ENCODE results near the gene WHRN. TPM values are rescaled to one million over a fixed set of nuclear protein-coding genes. Genes with fewer than 3 reads are reported as not detected.

Gene WHRN
- total RNA-seq, 2 experiments from 2014 or later: 0.19 to 2.1 TPM

DNA sequence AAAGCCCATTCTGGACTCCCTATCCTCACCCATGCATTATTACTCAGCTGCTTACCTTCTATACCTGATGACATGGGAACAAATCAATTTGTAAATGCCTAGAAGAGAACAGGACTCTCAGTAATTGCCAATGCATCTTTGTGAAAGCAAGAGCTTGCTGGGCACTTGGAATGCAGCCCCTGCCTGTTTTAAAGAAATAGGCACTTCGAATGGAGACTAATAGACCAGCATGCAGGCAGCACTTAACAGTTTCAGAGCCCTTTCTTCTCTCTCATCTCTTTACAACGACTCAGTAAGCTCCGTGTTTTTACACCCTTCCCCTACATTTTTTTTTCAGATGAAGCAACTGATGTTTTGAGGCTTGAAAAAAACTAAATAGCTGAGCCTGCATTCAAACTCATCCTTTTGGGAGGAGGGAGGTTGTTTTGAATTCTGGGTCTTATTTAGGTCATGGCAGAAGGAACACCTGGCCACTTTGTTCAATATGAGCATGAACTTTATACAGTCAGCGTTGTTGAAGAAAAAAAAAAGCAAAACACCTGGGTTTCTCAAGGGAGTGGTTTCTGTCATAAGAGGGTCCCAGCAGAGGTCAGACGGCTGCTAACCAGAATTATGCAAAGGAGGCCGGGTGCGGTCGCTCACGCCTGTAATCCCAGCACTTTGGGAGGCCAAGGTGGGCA lies 34.6 kb upstream of the WHRN start:
- POLR2A ChIA-PET: interaction anchor here (0.6 to 2.3 kb wide), 15 partner anchors 10 to 114 kb away, joined by 3 to 10 read pairs (median 4); partner anchors contain the start of gene ATP6V1G1

DNA sequence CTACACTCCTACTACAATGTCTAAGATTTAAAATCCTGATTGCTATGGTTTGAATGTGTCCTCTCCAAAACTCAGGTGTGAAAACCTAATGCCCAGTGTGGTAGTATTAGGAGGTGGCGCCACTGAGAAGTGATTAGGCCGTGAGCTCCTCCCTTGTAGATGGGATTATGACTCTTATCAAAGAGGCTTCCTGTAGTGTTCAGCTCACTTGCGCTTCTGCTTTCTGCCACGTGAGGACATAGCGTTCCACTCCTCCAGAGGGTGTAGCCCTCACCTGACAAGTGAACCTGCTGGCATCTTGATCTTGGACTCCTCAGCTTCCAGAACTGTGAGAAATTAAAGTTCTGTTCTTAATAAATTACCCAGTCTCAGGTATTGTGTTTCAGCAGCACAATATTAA lies 33.0 kb upstream of the WHRN start:
- TF ChIP-seq, protein P1, sequence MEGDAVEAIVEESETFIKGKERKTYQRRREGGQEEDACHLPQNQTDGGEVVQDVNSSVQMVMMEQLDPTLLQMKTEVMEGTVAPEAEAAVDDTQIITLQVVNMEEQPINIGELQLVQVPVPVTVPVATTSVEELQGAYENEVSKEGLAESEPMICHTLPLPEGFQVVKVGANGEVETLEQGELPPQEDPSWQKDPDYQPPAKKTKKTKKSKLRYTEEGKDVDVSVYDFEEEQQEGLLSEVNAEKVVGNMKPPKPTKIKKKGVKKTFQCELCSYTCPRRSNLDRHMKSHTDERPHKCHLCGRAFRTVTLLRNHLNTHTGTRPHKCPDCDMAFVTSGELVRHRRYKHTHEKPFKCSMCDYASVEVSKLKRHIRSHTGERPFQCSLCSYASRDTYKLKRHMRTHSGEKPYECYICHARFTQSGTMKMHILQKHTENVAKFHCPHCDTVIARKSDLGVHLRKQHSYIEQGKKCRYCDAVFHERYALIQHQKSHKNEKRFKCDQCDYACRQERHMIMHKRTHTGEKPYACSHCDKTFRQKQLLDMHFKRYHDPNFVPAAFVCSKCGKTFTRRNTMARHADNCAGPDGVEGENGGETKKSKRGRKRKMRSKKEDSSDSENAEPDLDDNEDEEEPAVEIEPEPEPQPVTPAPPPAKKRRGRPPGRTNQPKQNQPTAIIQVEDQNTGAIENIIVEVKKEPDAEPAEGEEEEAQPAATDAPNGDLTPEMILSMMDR (conservative IDR thresholded peaks at IDR 0.05; ENCODE audit: low read length): peak; percentile 84
- no peak for TF ChIP-seq EZH2phosphoT487 (IDR thresholded peaks at IDR 0.05; ENCODE audit: borderline replicate concordance, low read depth, low read length)
- no peak overlapping the region for H3K4me2 ChIP-seq (ENCODE audit: low read length)
- no peaks in the 10 kb centered on the region for H3K36me3 ChIP-seq (ENCODE audit: insufficient read depth, low read length)
- no peak overlapping the region for H3K4me3 ChIP-seq (ENCODE audit: low read depth, low read length, poor library complexity, severe bottlenecking)
- BruUV-seq (replicated peaks): no TSS peak
- H3K27ac ChIP-seq (ENCODE audit: low read depth, low read length, poor library complexity, severe bottlenecking): no peak overlapping the region
- intact Hi-C loops (cut with micrococcal nuclease; ENCODE audit: unreplicated experiment): loop anchor here (1.0 to 2.0 kb wide), 4 partner anchors 29 to 133 kb away; no protein-coding TSS in a partner anchor
- no peaks in the 10 kb centered on the region for H3K9me3 ChIP-seq (ENCODE audit: low read length)
- ChIA-PET POLR2A (interaction anchor here (1.0 to 2.3 kb wide), 7 partner anchors 8 to 115 kb away, joined by 3 to 10 read pairs (median 4); partner anchors contain the start of gene ATP6V1G1), CTCF (ENCODE audit: unreplicated experiment) (interaction anchor here (0.6 to 2.9 kb wide), 10 partner anchors 9 to 132 kb away, joined by 3 to 27 read pairs (median 4); partner anchors contain the start of gene ATP6V1G1)
- H3K79me2 ChIP-seq (ENCODE audit: insufficient read depth, low read depth, low read length): no peaks in the 10 kb centered on the region
- peak overlapping the region; percentile 22; the same call in 1 of the 2 replicates for H2AFZ ChIP-seq (ENCODE audit: low read length)
- DNase-seq (ENCODE audit: low spot score): peak; percentile 84
- H3K9me2 ChIP-seq (ENCODE audit: insufficient read depth, low read length): no peaks in the 10 kb centered on the region
- H3K4me1 ChIP-seq (ENCODE audit: insufficient read depth, low read length, poor library complexity, severe bottlenecking): peaks cover 26% of the 10 kb centered on the region
- H4K20me1 ChIP-seq (ENCODE audit: insufficient read depth, low read length): no peaks in the 10 kb centered on the region

More for the DNA sequence above, 34.6 kb upstream of the WHRN start:
- no peaks in the 10 kb centered on the region for H3K79me2 ChIP-seq (ENCODE audit: insufficient read depth, low read depth, low read length)
- H2AFZ ChIP-seq (ENCODE audit: low read length): peak overlapping the region; percentile 67
- H3K27ac ChIP-seq (ENCODE audit: low read depth, low read length, poor library complexity, severe bottlenecking): peak overlapping the region; percentile 23
- no peaks in the 10 kb centered on the region for H4K20me1 ChIP-seq (ENCODE audit: insufficient read depth, low read length)
- no peaks in the 10 kb centered on the region for H3K36me3 ChIP-seq (ENCODE audit: insufficient read depth, low read length)
- CTCF ChIA-PET (ENCODE audit: unreplicated experiment): interaction anchor here (0.8 to 2.9 kb wide), 2 partner anchors 48 to 114 kb away, joined by 4 to 27 read pairs; partner anchors contain the start of gene ATP6V1G1
- TF ChIP-seq, protein P1 (conservative IDR thresholded peaks at IDR 0.05; ENCODE audit: low read length): no peak
- no peak for TF ChIP-seq EZH2phosphoT487 (IDR thresholded peaks at IDR 0.05; ENCODE audit: borderline replicate concordance, low read depth, low read length)
- H3K4me2 ChIP-seq (ENCODE audit: low read length): peak overlapping the region; percentile 68
- intact Hi-C loops (cut with micrococcal nuclease; ENCODE audit: unreplicated experiment): loop anchor here (2.0 kb wide), 2 partner anchors 27 to 77 kb away; no protein-coding TSS in a partner anchor
- H3K9me3 ChIP-seq (ENCODE audit: low read length): no peaks in the 10 kb centered on the region
- peak overlapping the region; percentile 33 for H3K4me3 ChIP-seq (ENCODE audit: low read depth, low read length, poor library complexity, severe bottlenecking)
- H3K9me2 ChIP-seq (ENCODE audit: insufficient read depth, low read length): no peaks in the 10 kb centered on the region
- peaks cover 26% of the 10 kb centered on the region for H3K4me1 ChIP-seq (ENCODE audit: insufficient read depth, low read length, poor library complexity, severe bottlenecking)
- BruUV-seq (replicated peaks): no TSS peak
- peak; percentile 77 for DNase-seq (ENCODE audit: low spot score)

Measured in OCI-LY7 (cell line).